A549 (cell line): Measurements from ENCODE around the gene C2CD3. TPM values are rescaled to one million over a fixed set of nuclear protein-coding genes. Genes with fewer than 3 reads are reported as not detected.

Experiments
- ATAC-seq, 2 experiments: fragments of 200-7000 bp in 1 of 2; fragments of >200 bp in 1 of 2; cut with Nextera tagmentation in 1 of 2; cut with Tn5 transposase in 1 of 2; 3 replicates each; pipeline versions ENCODE4 v1.8.0 to v1.9.1; 2018 to 2020; ENCODE audit warnings: mild to moderate bottlenecking in 1 of 2, moderate library complexity in 1 of 2
- CTCF ChIA-PET: fragments of 300-600 bp; sonication (Branson Sonifier 250); formaldehyde crosslinking; extraction: SDS; loops from one replicate; lab custom pipeline; 2021; ENCODE audit warnings: antibody characterized with exemption, inconsistent platforms; lab: Yijun Ruan, JAX
- POLR2A ChIA-PET: fragments of 350-600 bp; formaldehyde crosslinking; extraction: SDS; loops from one replicate; lab custom pipeline; 2021; ENCODE audit warnings: antibody characterized with exemption, inconsistent platforms; lab: Yijun Ruan, JAX
- DNase-seq, 2 experiments: peaks; one replicate each; pipeline versions ENCODE4 v3.0.0 to v3.0.0-alpha.2; 2011 to 2016; ENCODE audit warnings: low read depth in 1 of 2, low spot score in 1 of 2
- FAIRE-seq: peaks from 2 replicates; lab custom pipeline; 2011; peaks lifted over from hg19 to GRCh38; lab: Jason Lieb, UNC
- H3K27ac ChIP-seq, 2 experiments: fragments of >200 bp; sonication (Bioruptor Twin); formaldehyde crosslinking; 3 replicates each; pipeline ENCODE4 v1.5.1; 2016 to 2017
- H3K4me1 ChIP-seq: fragments of >200 bp; sonication (Bioruptor Twin); formaldehyde crosslinking; 3 replicates; pipeline ENCODE4 v1.6.1; 2016
- H3K4me2 ChIP-seq: fragments of >200 bp; sonication (Bioruptor Twin); formaldehyde crosslinking; 3 replicates; pipeline ENCODE4 v1.6.1; 2016
- H3K4me3 ChIP-seq: fragments of >200 bp; sonication (Bioruptor Twin); formaldehyde crosslinking; 3 replicates; pipeline ENCODE4 v1.5.1; 2016
- H3K9me3 ChIP-seq: fragments of >200 bp; sonication (Bioruptor Twin); formaldehyde crosslinking; 3 replicates; pipeline ENCODE4 v1.6.1; 2016
- ATOH8 ChIP-seq: fragments of 250-450 bp; sonication (Bioruptor Pico); IDR thresholded peaks from 2 replicates; pipeline ENCODE4 v1.5.0; 2020; ENCODE audit warnings: low read depth, mild to moderate bottlenecking, moderate library complexity
- BHLHE40 ChIP-seq: IDR thresholded peaks from 2 replicates; pipeline ENCODE4 v1.6.1; 2012; ENCODE audit warnings: low read depth, low read length, inconsistent platforms
- E2F6 ChIP-seq: IDR thresholded peaks from 2 replicates; pipeline ENCODE4 v1.6.1; 2012; ENCODE audit warnings: low read depth, borderline replicate concordance
- GATA3 ChIP-seq: IDR thresholded peaks from 2 replicates; pipeline ENCODE4 v1.6.1; 2012; ENCODE audit warnings: borderline replicate concordance
- HOXB13 ChIP-seq: fragments of 250-450 bp; sonication (Bioruptor Pico); IDR thresholded peaks from 2 replicates; pipeline ENCODE4 v1.5.0; 2020; ENCODE audit warnings: low read depth, mild to moderate bottlenecking, moderate library complexity
- JUN ChIP-seq, 2 experiments: fragments of >200 bp; sonication (Bioruptor Twin); formaldehyde crosslinking; IDR thresholded peaks; 2 replicates in 1 of 2; 3 replicates in 1 of 2; pipeline ENCODE4 v1.6.1; 2016 to 2017
- JUNB ChIP-seq: fragments of >200 bp; sonication (Bioruptor Twin); formaldehyde crosslinking; IDR thresholded peaks from 2 replicates; pipeline ENCODE4 v1.6.1; 2016
- KDM1A ChIP-seq: fragments of 200-600 bp; sonication (generic); IDR thresholded peaks from 2 replicates; pipeline ENCODE4 v1.6.1; 2016; ENCODE audit warnings: low read depth, mild to moderate bottlenecking
- KDM5A ChIP-seq: fragments of 200-600 bp; sonication (generic); IDR thresholded peaks from 2 replicates; pipeline ENCODE4 v1.6.1; 2016; ENCODE audit warnings: antibody characterized with exemption, mild to moderate bottlenecking
- MAZ ChIP-seq: fragments of 150-350 bp; IDR thresholded peaks from 2 replicates; pipeline ENCODE4 v1.6.1; 2014; ENCODE audit warnings: antibody characterized with exemption, low read depth, low read length, borderline replicate concordance
- MYC ChIP-seq: IDR thresholded peaks from 2 replicates; pipeline ENCODE4 v1.6.1; 2012; ENCODE audit warnings: mild to moderate bottlenecking, inconsistent platforms, low read length, improper control_type of control experiment, borderline replicate concordance
- POLR2A ChIP-seq: IDR thresholded peaks from 2 replicates; pipeline ENCODE4 v1.6.1; 2012; ENCODE audit warnings: mild to moderate bottlenecking, low read length
- RAD21 ChIP-seq, 2 experiments: fragments of >200 bp in 1 of 2; sonication (Bioruptor Twin) in 1 of 2; formaldehyde crosslinking in 1 of 2; IDR thresholded peaks in 1 of 2; conservative IDR thresholded peaks in 1 of 2; 2 replicates in 1 of 2; 3 replicates in 1 of 2; pipeline ENCODE4 v1.6.1; 2012 to 2018; ENCODE audit warnings: inconsistent platforms in 1 of 2
- REST ChIP-seq: fragments of 200-600 bp; sonication (generic); IDR thresholded peaks from 2 replicates; pipeline ENCODE4 v1.6.1; 2016; ENCODE audit warnings: antibody characterized with exemption, mild to moderate bottlenecking, moderate library complexity
- SMC3 ChIP-seq: fragments of >200 bp; sonication (Bioruptor Twin); formaldehyde crosslinking; IDR thresholded peaks from 3 replicates; pipeline ENCODE4 v1.6.1; 2018; ENCODE audit warnings: inconsistent platforms
- SREBF2 ChIP-seq: fragments of 450-650 bp; IDR thresholded peaks from 2 replicates; pipeline ENCODE4 v1.6.1; 2014; ENCODE audit warnings: mild to moderate bottlenecking, moderate library complexity
- TP53 ChIP-seq: fragments of 250-450 bp; sonication (Bioruptor Pico); IDR thresholded peaks from 2 replicates; pipeline ENCODE4 v1.5.0; 2021; ENCODE audit warnings: mild to moderate bottlenecking, moderate library complexity
- USF2 ChIP-seq: fragments of 450-650 bp; IDR thresholded peaks from 2 replicates; pipeline ENCODE4 v1.6.1; 2014; ENCODE audit warnings: antibody characterized with exemption
- ZSCAN20 ChIP-seq: fragments of 250-450 bp; sonication (Bioruptor Pico); IDR thresholded peaks from 2 replicates; pipeline ENCODE4 v1.8.0; 2022; ENCODE audit warnings: mild to moderate bottlenecking, moderate library complexity
- WGBS: methylation state at CpG from one replicate; pipeline ENCODE4 v1.1.6; 2017; ENCODE audit errors: missing lambda C conversion rate; 5-methylcytosine and 5-hydroxymethylcytosine counted together
- polyA plus RNA-seq, 4 experiments: library from polyadenylated mRNA; depleted of rRNA in 3 of 4; stranded (reverse); fragments of >200 nt; fragmentation: RNase III in 1 of 4; extraction: RNeasy Plus Mini Kit Qiagen cat#74134 plus additional on column Dnase treatment in 1 of 4; gene quantifications; 2 replicates in 3 of 4; 3 replicates in 1 of 4; pipeline ENCODE4 v1.2.3, GENCODE V29; 2011 to 2017

C2CD3 gene
- polyA plus RNA-seq, 2 of the 4 experiments (the other 2 are of a cell fraction), result 15.2 to 19.8 TPM

- TF ChIP-seq JUN (IDR thresholded peaks at IDR 0.05), result no peak
- TF ChIP-seq HOXB13 (CRISPR knock-in tag), result no peak
- TF ChIP-seq GATA3, result peak; percentile 66; the same call in 1 of the 2 replicates
- no peak for TF ChIP-seq BHLHE40
- TF ChIP-seq KDM1A, result no peak
- no peak for TF ChIP-seq USF2
- no peak for TF ChIP-seq MAZ
- no peak for TF ChIP-seq REST
- TF ChIP-seq RAD21 (conservative IDR thresholded peaks at IDR 0.05 in 1 of 2, IDR thresholded peaks at IDR 0.05 in 1 of 2), result peak; percentile 19 to 35; a peak in 3 of 5 replicates
- no peak for TF ChIP-seq E2F6
- no peak for TF ChIP-seq MYC
- no peak for TF ChIP-seq SREBF2
Observed at GRCh38 chr11:74123008-74123448, 47.8 kb downstream of the C2CD3 start (continued).

- Histone ChIP-seq H3K4me2 (no peak overlapping the region), H3K4me3 (no peak overlapping the region), H3K9me3 (no peaks in the 10 kb centered on the region), H3K27ac (peak overlapping the region; percentile 61 to 83), H3K4me1 (peaks cover 32% of the 10 kb centered on the region)
- ATAC-seq (no peak), DNase-seq (no peak), FAIRE-seq (no peak)
- 95% methylated on average over 5 of the region's 5 CpGs for WGBS
- POLR2A ChIA-PET, result no interaction called here
- TF ChIP-seq JUNB (no peak), SREBF2 (no peak), POLR2A (no peak), ATOH8 (no peak), ZSCAN20 (CRISPR knock-in tag) (no peak), TP53 (CRISPR knock-in tag) (no peak), KDM5A (no peak), SMC3 (no peak), GATA3 (no peak), E2F6 (no peak), REST (no peak), MAZ (no peak), JUN (IDR thresholded peaks at IDR 0.05) (no peak)
- CTCF ChIA-PET, result interaction anchor here (0.9 to 1.9 kb wide), 5 partner anchors 11 to 88 kb away, joined by 3 to 11 read pairs (median 6); partner anchors contain the start of genes C2CD3 and PPME1
Observed at GRCh38 chr11:74121804-74122203, 49.0 kb downstream of the C2CD3 start.
